Right lobe of liver (tissue), 6 donors: Measurements from ENCODE around the gene XRCC4. TPM values are rescaled to one million over a fixed set of nuclear protein-coding genes. Genes with fewer than 3 reads are reported as not detected.
A peak's percentile ranks its signal among the peaks of the same experiment; 100 is the strongest.

Source experiments
- ATAC-seq, 4 donors: fragments of 200-7000 bp; cut with Tn5 transposase; one replicate each; pipeline ENCODE4 v1.9.1; 2020; ENCODE audit warnings: mild to moderate bottlenecking in 4 of 4, moderate library complexity in 4 of 4
- DNase-seq, 3 donors: peaks; one replicate each; pipeline ENCODE4 v3.0.0-alpha.2; 2020
- H3K27ac ChIP-seq, 3 donors: fragments of 200-600 bp; one replicate each; pipeline ENCODE4 v1.8.0; 2022
- H3K27me3 ChIP-seq, 2 donors: fragments of 200-600 bp; one replicate each; pipeline ENCODE4 v1.8.0; 2022
- H3K36me3 ChIP-seq, 4 donors: fragments of 200-600 bp; sonication (generic) in 1 of 4; one replicate each; pipeline versions ENCODE4 v1.5.1 to v1.8.0; 2017 to 2022; ENCODE audit warnings: control low read depth in 1 of 4
- H3K4me1 ChIP-seq, 4 donors: fragments of 200-600 bp; sonication (generic) in 1 of 4; one replicate each; pipeline versions ENCODE4 v1.5.1 to v1.8.0; 2017 to 2022; ENCODE audit warnings: control low read depth in 1 of 4
- H3K4me3 ChIP-seq, 3 donors: fragments of 200-600 bp; one replicate each; pipeline ENCODE4 v1.8.0; 2022
- H3K9me3 ChIP-seq, 4 donors: fragments of 200-600 bp; sonication (generic) in 1 of 4; one replicate each; pipeline versions ENCODE4 v1.5.1 to v1.8.0; 2017 to 2022; ENCODE audit warnings: control low read depth in 1 of 4
- CTCF ChIP-seq, 4 donors: fragments of 200-600 bp in 3 of 4; fragments of 450-650 bp in 1 of 4; IDR thresholded peaks; one replicate each; pipeline versions ENCODE4 v1.5.1 to v1.8.0; 2016 to 2022; ENCODE audit warnings: antibody characterized with exemption in 4 of 4, mild to moderate bottlenecking in 2 of 4
- POLR2A ChIP-seq: fragments of 450-650 bp; IDR thresholded peaks from one replicate; pipeline ENCODE4 v1.6.1; 2017; ENCODE audit warnings: antibody characterized with exemption, mild to moderate bottlenecking
- WGBS: methylation state at CpG from one replicate; pipeline ENCODE4 v1.1.6; 2018; ENCODE audit warnings: low coverage, low lambda C conversion rate; ENCODE audit not compliant: insufficient coverage; ENCODE audit errors: missing lambda C conversion rate; 5-methylcytosine and 5-hydroxymethylcytosine counted together
- intact Hi-C, 2 donors: fragments of 100-400 bp; cut with DNase I; formaldehyde crosslinking; loops; one replicate each; pipeline versions ENCODE4 v1.11.2 to v1.14.1; 2022
- total RNA-seq, 6 experiments: library from RNA; depleted of rRNA in 2 of 6; stranded (reverse); fragments of >200 nt in 2 of 6; fragmentation: NEBNext Ultra II Directional in 3 of 6; extraction: Animal tissue kit (Norgen Biotek cat#: 25700) in 3 of 6; gene quantifications; one replicate each; pipeline versions ENCODE4 v1.1.0 to v1.2.4, GENCODE V29; 2016 to 2023
- donor health status: DM: no; HTN: yes; CAD: no.
- donor health status: DM: no; HTN: no; CAD: no.
- donor health status: DM: no; HTN: no; CAD: no.
- donor health status: DM: no; HTN: yes; CAD: no.
- donor health status: DM: no; HTN: yes; CAD: no.

XRCC4 gene
- total RNA-seq, 6 experiments from 2014 or later: 1.6 to 4.8 (median 2.5) TPM

DNA sequence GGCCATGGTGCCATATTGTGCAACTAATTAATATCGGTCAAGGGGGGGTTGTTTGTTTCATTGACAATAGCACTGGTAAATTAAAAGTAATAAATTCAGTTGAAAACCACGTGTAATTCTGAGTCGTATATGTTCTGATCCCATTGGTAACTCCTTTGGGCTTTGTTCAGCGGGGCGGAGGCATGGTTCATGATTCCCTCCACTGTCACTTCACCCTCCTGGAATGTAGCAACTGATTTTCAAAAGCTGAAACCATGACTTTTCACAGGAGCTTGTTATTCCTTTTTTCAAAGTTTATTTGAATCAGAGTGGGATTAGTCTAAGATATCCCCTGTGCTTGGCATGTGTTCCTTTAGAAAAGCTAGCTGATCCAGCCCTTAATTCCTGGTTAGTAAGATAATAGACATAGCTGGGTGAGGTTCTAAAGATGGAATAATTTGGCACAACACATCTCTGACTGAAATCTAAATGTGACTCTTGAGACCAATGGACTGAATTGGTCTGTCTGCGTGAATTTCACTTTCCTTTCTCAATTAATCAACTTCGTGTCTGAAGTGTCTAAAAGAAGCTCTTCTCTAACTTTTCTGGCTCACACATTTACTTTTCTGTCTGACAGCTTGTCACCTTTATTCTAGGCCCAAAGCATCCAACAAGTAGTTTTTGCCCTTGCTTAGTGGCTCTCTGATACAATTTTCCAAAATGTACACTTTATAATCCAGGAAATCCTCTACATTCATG lies 208.5 kb downstream of the XRCC4 start:
- no peak overlapping the region for H3K27ac ChIP-seq
- no peaks in the 10 kb centered on the region for H3K9me3 ChIP-seq
- H3K36me3 ChIP-seq: no peaks in the 10 kb centered on the region
- TF ChIP-seq CTCF (IDR thresholded peaks at IDR 0.05): no peak
- TF ChIP-seq POLR2A: no peak
- no peak for DNase-seq
- no peak overlapping the region for H3K4me3 ChIP-seq
- no peak for ATAC-seq
- no peaks in the 10 kb centered on the region for H3K27me3 ChIP-seq
- no peaks in the 10 kb centered on the region for H3K4me1 ChIP-seq
- intact Hi-C loops: no loop called here
- 86% methylated on average over 7 of the region's 7 CpGs for WGBS

GRCh38 chr5:83294246-83294645 lies 216.9 kb downstream of the XRCC4 start:
- H3K36me3 ChIP-seq: no peaks in the 10 kb centered on the region
- no peak for TF ChIP-seq CTCF (IDR thresholded peaks at IDR 0.05)
- no peak for TF ChIP-seq POLR2A
- no peak for DNase-seq
- H3K9me3 ChIP-seq: no peaks in the 10 kb centered on the region
- no peaks in the 10 kb centered on the region for H3K27me3 ChIP-seq
- no peaks in the 10 kb centered on the region for H3K4me1 ChIP-seq
- intact Hi-C loops: no loop called here
- 66% methylated on average over 2 of the region's 2 CpGs for WGBS
- no peak overlapping the region for H3K4me3 ChIP-seq
- ATAC-seq: no peak
- H3K27ac ChIP-seq: no peak overlapping the region

GRCh38 chr5:83299353-83299752 lies 222.0 kb downstream of the XRCC4 start:
- TF ChIP-seq POLR2A (no peak), CTCF (IDR thresholded peaks at IDR 0.05) (no peak)
- no peak for ATAC-seq
- DNase-seq: no peak
- Histone ChIP-seq H3K9me3 (no peaks in the 10 kb centered on the region), H3K4me3 (no peak overlapping the region), H3K27ac (no peak overlapping the region), H3K36me3 (no peaks in the 10 kb centered on the region), H3K4me1 (no peaks in the 10 kb centered on the region), H3K27me3 (no peaks in the 10 kb centered on the region)
- intact Hi-C loops: no loop called here
- 95% methylated on average over 2 of the region's 2 CpGs for WGBS

DNA sequence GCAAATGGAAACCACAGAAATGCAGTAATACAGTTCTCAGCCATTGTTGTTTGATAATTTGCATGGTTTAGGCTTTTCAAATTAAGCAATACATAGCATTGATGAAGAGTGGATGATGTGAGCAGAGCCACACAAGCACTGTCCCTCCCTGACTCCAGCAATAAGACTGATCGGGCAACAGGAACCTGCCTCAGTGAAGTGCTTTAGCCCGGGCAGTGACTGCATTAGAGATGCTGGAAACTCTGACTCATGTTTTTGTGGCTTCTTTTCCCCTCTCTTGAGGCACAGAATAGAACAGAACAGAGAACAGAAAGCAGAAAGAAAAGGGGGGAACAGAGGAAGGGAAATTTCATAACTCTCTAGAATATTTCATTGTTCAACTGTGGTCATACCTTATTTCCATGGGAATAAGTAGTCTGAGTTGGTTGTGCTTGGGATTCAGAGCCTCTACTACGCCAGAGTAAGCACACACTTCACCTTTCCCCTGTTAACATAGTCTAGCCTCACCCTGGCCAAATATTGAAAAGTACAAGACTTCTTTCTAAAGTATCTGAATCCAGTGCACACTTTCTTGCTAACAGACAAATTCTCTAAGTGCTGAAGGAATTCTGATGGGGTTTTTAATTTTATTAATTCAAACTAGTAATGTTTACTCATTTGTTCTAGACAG lies 229.4 kb downstream of the XRCC4 start:
- Histone ChIP-seq H3K36me3 (no peaks in the 10 kb centered on the region), H3K27me3 (no peaks in the 10 kb centered on the region), H3K4me1 (no peaks in the 10 kb centered on the region), H3K9me3 (no peaks in the 10 kb centered on the region), H3K27ac (no peak overlapping the region), H3K4me3 (no peak overlapping the region)
- TF ChIP-seq POLR2A: no peak
- TF ChIP-seq CTCF (IDR thresholded peaks at IDR 0.05): no peak
- DNase-seq (peak in 1 of 3 donors; percentile 20), ATAC-seq (peak; percentile 48 to 82 (median 76))
- intact Hi-C loops: no loop called here
- 40% methylated on average over 3 of the region's 3 CpGs for WGBS
